Measurements from ENCODE around the gene NOPCHAP1. TPM values are rescaled to one million over a fixed set of nuclear protein-coding genes. Genes with fewer than 3 reads are reported as not detected.

The NOPCHAP1 gene
- total RNA-seq, 4 donors from 2014 or later: 2.5 to 5.0 (median 3.3) TPM

DNA sequence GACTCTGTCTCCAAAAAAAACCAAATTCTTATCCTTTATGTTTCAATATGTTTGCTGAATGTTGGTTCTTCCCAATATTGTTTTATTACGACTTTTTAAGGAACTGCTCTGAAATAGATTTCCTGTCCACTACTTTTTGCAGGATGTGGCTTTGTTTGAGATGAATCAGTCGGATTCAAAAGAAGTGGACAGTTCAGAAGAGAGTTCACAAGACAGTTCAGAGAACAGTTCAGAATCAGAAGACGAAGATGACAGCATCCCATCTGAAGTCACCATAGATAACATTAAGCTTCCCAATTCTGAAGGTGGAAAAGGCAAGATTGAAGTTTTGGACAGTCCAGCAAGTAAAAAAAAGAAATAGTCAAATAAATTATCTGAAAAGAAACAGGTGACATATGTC lies 8.2 kb downstream of the NOPCHAP1 start:
- H3K36me3 ChIP-seq: peaks cover 0 to 57% of the 10 kb centered on the region in 2 donors
- in situ Hi-C loops (cut with MboI; ENCODE audit: low sequenced_read_pairs in 4 of 4): no loop called here

DNA sequence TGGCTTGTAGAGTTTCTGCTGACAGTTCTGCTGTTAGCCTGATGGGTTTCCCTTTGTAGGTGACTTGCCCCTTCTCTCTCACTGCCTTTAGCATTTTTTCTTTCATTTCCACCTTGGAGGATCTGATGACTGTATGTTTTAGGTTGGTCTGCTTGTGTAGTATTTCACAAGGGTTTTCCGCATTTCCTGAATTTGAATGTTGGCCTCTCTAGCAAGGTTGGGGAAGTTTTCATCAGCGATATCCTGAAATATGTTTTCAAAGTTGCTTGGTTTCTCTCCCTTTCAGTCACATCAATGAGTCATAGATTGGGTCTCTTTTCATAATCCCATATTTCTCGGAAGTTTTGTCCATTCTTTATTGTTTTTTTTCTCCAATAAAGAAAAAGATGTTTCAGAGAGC lies 11.4 kb downstream of the NOPCHAP1 start:
- Histone ChIP-seq H3K27me3 (no peaks in the 10 kb centered on the region), H3K36me3 (peaks cover 0 to 57% of the 10 kb centered on the region in 2 donors), H3K4me1 (no peaks in the 10 kb centered on the region), H3K9me3 (no peaks in the 10 kb centered on the region), H3K27ac (no peak overlapping the region), H3K4me3 (no peak overlapping the region)
- in situ Hi-C loops (cut with MboI; ENCODE audit: low sequenced_read_pairs in 4 of 4): no loop called here
- intact Hi-C loops (cut with DNase I; ENCODE audit: low total_unique reads): no loop called here
- TF ChIP-seq POLR2A (IDR thresholded peaks at IDR 0.05): no peak
- TF ChIP-seq, protein P1, sequence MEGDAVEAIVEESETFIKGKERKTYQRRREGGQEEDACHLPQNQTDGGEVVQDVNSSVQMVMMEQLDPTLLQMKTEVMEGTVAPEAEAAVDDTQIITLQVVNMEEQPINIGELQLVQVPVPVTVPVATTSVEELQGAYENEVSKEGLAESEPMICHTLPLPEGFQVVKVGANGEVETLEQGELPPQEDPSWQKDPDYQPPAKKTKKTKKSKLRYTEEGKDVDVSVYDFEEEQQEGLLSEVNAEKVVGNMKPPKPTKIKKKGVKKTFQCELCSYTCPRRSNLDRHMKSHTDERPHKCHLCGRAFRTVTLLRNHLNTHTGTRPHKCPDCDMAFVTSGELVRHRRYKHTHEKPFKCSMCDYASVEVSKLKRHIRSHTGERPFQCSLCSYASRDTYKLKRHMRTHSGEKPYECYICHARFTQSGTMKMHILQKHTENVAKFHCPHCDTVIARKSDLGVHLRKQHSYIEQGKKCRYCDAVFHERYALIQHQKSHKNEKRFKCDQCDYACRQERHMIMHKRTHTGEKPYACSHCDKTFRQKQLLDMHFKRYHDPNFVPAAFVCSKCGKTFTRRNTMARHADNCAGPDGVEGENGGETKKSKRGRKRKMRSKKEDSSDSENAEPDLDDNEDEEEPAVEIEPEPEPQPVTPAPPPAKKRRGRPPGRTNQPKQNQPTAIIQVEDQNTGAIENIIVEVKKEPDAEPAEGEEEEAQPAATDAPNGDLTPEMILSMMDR (IDR thresholded peaks at IDR 0.05 in 4 of 5, conservative IDR thresholded peaks at IDR 0.05 in 1 of 5): no peak
- DNase-seq (no peak), ATAC-seq (no peak)

More for the DNA sequence above, 8.2 kb downstream of the NOPCHAP1 start:
- no peak for ATAC-seq
- no peak overlapping the region for H3K27ac ChIP-seq
- no peak for TF ChIP-seq POLR2A (IDR thresholded peaks at IDR 0.05)
- TF ChIP-seq, protein P1 (IDR thresholded peaks at IDR 0.05 in 4 of 5, conservative IDR thresholded peaks at IDR 0.05 in 1 of 5): no peak
- H3K4me1 ChIP-seq: no peaks in the 10 kb centered on the region
- H3K9me3 ChIP-seq: no peaks in the 10 kb centered on the region
- DNase-seq: no peak
- intact Hi-C loops (cut with DNase I; ENCODE audit: low total_unique reads): no loop called here
- no peak overlapping the region for H3K4me3 ChIP-seq
- no peaks in the 10 kb centered on the region for H3K27me3 ChIP-seq

DNA sequence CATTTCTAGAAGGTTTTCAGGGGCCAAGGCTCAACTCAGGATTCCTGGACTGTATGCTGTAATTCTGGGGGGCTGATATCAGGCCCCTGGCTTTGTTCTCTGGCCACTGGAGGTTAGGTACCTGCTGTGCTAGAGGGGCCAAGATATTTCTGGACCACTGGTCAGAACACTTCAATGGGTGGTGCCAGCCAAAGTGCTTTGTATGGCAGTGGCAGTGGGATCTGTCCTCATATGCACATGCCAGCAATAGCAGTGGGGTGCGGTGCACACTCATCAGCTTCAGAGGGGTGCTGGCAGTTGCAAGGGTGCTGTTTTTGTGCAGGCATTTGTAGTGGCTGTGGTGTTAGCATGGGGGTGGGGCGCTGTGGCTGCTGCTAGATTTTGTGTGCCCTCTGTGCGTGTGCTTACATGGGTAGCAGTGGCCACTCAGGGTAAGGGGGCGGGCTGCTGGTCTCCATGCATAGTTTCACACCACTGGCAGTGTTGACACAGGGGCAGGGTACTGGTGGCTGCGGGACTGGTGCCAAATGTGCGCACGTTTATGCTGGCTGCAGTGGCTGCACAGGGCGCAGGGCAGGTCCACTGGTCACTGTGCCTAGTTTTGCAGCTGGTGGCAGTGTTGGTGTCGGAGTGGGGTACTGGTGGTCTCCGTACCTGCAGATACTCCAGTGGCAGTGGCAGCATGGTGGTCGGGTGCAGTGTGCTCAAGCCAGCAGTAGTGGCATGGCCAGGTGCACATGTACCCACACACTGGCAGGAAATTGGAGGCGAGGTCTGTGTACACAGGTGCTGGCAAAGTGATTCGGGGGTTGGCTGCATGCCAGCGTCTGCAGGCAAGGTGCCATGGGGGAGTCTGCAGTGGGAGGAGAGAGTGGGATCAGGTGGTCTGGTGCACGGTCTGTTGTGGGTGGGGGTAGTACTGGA lies 12.6 kb downstream of the NOPCHAP1 start:
- TF ChIP-seq, protein P1 (IDR thresholded peaks at IDR 0.05 in 4 of 5, conservative IDR thresholded peaks at IDR 0.05 in 1 of 5): no peak
- TF ChIP-seq POLR2A (IDR thresholded peaks at IDR 0.05): no peak
- Histone ChIP-seq H3K27me3 (no peaks in the 10 kb centered on the region), H3K36me3 (peaks cover 0 to 48% of the 10 kb centered on the region in 2 donors), H3K4me1 (no peaks in the 10 kb centered on the region), H3K4me3 (no peak overlapping the region), H3K9me3 (no peaks in the 10 kb centered on the region), H3K27ac (no peak overlapping the region)
- no peak for ATAC-seq
- no peak for DNase-seq
- intact Hi-C loops (cut with DNase I; ENCODE audit: low total_unique reads) (no loop called here), in situ Hi-C loops (cut with MboI; ENCODE audit: low sequenced_read_pairs in 4 of 4) (no loop called here)

DNA sequence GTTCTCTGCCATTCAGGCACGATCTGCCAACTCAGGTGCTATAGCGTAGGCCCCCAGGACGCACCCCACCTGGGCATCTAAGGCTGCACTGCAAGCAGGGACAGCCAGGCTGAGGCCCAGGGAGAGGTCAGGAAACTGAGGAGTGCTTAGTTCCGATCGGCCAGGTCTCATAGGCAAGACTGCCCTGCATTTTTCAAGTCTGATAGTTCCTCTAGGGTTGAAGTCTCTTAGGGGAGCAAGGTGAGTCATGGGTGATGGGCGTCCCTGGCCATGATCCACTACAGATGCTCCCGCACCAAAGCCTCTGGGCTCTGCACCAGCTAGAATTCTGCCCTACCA lies 13.2 kb downstream of the NOPCHAP1 start:
- Histone ChIP-seq H3K36me3 (peaks cover 0 to 46% of the 10 kb centered on the region in 2 donors), H3K27ac (no peak overlapping the region), H3K4me3 (no peak overlapping the region), H3K9me3 (no peaks in the 10 kb centered on the region), H3K4me1 (no peaks in the 10 kb centered on the region), H3K27me3 (no peaks in the 10 kb centered on the region)
- in situ Hi-C loops (cut with MboI; ENCODE audit: low sequenced_read_pairs in 4 of 4): no loop called here
- DNase-seq (no peak), ATAC-seq (no peak)
- no peak for TF ChIP-seq POLR2A (IDR thresholded peaks at IDR 0.05)
- TF ChIP-seq, protein P1 (IDR thresholded peaks at IDR 0.05 in 4 of 5, conservative IDR thresholded peaks at IDR 0.05 in 1 of 5): no peak
- intact Hi-C loops (cut with DNase I; ENCODE audit: low total_unique reads): no loop called here
